MG63 (cell line): ENCODE measurements around the gene ANKRD33. TPM values are rescaled to one million over a fixed set of nuclear protein-coding genes. Genes with fewer than 3 reads are reported as not detected.
"Not testable (repeated sequence)": the region's sequence is repeated elsewhere in the genome, so short reads cannot be mapped to it uniquely, and the experiment has no call there.

ENCODE experiments used
- DNase-seq: peaks from one replicate; pipeline ENCODE4 v3.0.0-alpha.2; 2020
- H3K27me3 ChIP-seq: fragments of 250-450 bp; sonication (Bioruptor Pico); 2 replicates; pipeline ENCODE4 v1.5.1; 2020; ENCODE audit warnings: mild to moderate bottlenecking, moderate library complexity
- H3K36me3 ChIP-seq: fragments of 250-450 bp; sonication (Bioruptor Pico); 2 replicates; pipeline ENCODE4 v1.5.1; 2020; ENCODE audit warnings: mild to moderate bottlenecking, moderate library complexity
- H3K4me3 ChIP-seq: fragments of 250-450 bp; sonication (Bioruptor Pico); 2 replicates; pipeline ENCODE4 v1.5.1; 2020; ENCODE audit warnings: mild to moderate bottlenecking, moderate library complexity
- H3K9me3 ChIP-seq: fragments of 250-450 bp; sonication (Bioruptor Pico); 2 replicates; pipeline ENCODE4 v1.5.1; 2020; ENCODE audit warnings: mild to moderate bottlenecking, moderate library complexity
- total RNA-seq: library from RNA; depleted of rRNA; stranded (reverse); fragments of >200 nt; shearing (Covaris generic); gene quantifications from 2 replicates; pipeline ENCODE4 v1.2.3, GENCODE V29; 2014; ENCODE audit warnings: low replicate concordance

Gene ANKRD33
- total RNA-seq, 1 experiment from 2014 or later, result not detected

GRCh38 chr12:51869496-51869865 is 18.4 kb upstream of the ANKRD33 start:
- Histone ChIP-seq H3K27me3 (no peaks in the 10 kb centered on the region), H3K36me3 (no peaks in the 10 kb centered on the region), H3K9me3 (no peaks in the 10 kb centered on the region), H3K4me3 (no peak overlapping the region)
- DNase-seq, result no peak

GRCh38 chr12:51869931-51870330 is 18.0 kb upstream of the ANKRD33 start:
- Histone ChIP-seq H3K27me3 (no peaks in the 10 kb centered on the region), H3K9me3 (no peaks in the 10 kb centered on the region), H3K36me3 (no peaks in the 10 kb centered on the region), H3K4me3 (no peak overlapping the region)
- DNase-seq, result no peak

GRCh38 chr12:51870504-51870903 is 17.4 kb upstream of the ANKRD33 start:
- no peaks in the 10 kb centered on the region for H3K9me3 ChIP-seq
- DNase-seq, result no peak
- H3K36me3 ChIP-seq, result no peaks in the 10 kb centered on the region
- H3K4me3 ChIP-seq, result no peak overlapping the region
- no peaks in the 10 kb centered on the region for H3K27me3 ChIP-seq

GRCh38 chr12:51871126-51871525 is 16.8 kb upstream of the ANKRD33 start:
- Histone ChIP-seq H3K9me3 (no peaks in the 10 kb centered on the region), H3K4me3 (no peak overlapping the region), H3K27me3 (no peaks in the 10 kb centered on the region), H3K36me3 (no peaks in the 10 kb centered on the region)
- peak; percentile 38 for DNase-seq

- Histone ChIP-seq H3K9me3 (no peaks in the 10 kb centered on the region), H3K27me3 (no peaks in the 10 kb centered on the region), H3K36me3 (no peaks in the 10 kb centered on the region), H3K4me3 (no peak overlapping the region)
- DNase-seq, result no peak
Measured at GRCh38 chr12:51871918-51872688, 15.8 kb upstream of the ANKRD33 start.

- Histone ChIP-seq H3K27me3 (no peaks in the 10 kb centered on the region), H3K36me3 (no peaks in the 10 kb centered on the region), H3K9me3 (no peaks in the 10 kb centered on the region), H3K4me3 (no peak overlapping the region)
- no peak for DNase-seq
Measured at GRCh38 chr12:51872689-51872981, 15.3 kb upstream of the ANKRD33 start.

- H3K36me3 ChIP-seq, result no peaks in the 10 kb centered on the region
- no peak for DNase-seq
- no peak overlapping the region for H3K4me3 ChIP-seq
- no peaks in the 10 kb centered on the region for H3K9me3 ChIP-seq
- H3K27me3 ChIP-seq, result no peaks in the 10 kb centered on the region
Measured at GRCh38 chr12:51873251-51873994, 14.5 kb upstream of the ANKRD33 start.

GRCh38 chr12:51874000-51874399 is 13.9 kb upstream of the ANKRD33 start:
- Histone ChIP-seq H3K9me3 (no peaks in the 10 kb centered on the region), H3K4me3 (no peak overlapping the region), H3K27me3 (no peaks in the 10 kb centered on the region), H3K36me3 (no peaks in the 10 kb centered on the region)
- no peak for DNase-seq

GRCh38 chr12:51874486-51874885 is 13.4 kb upstream of the ANKRD33 start:
- H3K9me3 ChIP-seq, result no peaks in the 10 kb centered on the region

GRCh38 chr12:51879102-51879501 is 8.8 kb upstream of the ANKRD33 start:
- Histone ChIP-seq H3K4me3 (no peak overlapping the region), H3K27me3 (no peaks in the 10 kb centered on the region), H3K9me3 (no peaks in the 10 kb centered on the region), H3K36me3 (no peaks in the 10 kb centered on the region)
- DNase-seq, result no peak

More at GRCh38 chr12:51874486-51874885, 13.4 kb upstream of the ANKRD33 start:
- no peak for DNase-seq
- Histone ChIP-seq H3K4me3 (no peak overlapping the region), H3K36me3 (no peaks in the 10 kb centered on the region), H3K27me3 (no peaks in the 10 kb centered on the region)

- Histone ChIP-seq H3K27me3 (no peaks in the 10 kb centered on the region), H3K4me3 (no peak overlapping the region), H3K36me3 (no peaks in the 10 kb centered on the region), H3K9me3 (no peaks in the 10 kb centered on the region)
- no peak for DNase-seq
Measured at GRCh38 chr12:51883295-51883694, 4.6 kb upstream of the ANKRD33 start.

- Histone ChIP-seq H3K9me3 (no peaks in the 10 kb centered on the region), H3K36me3 (no peaks in the 10 kb centered on the region), H3K27me3 (no peaks in the 10 kb centered on the region), H3K4me3 (no peak overlapping the region)
- DNase-seq, result no peak
Measured at GRCh38 chr12:51883998-51884675, 3.8 kb upstream of the ANKRD33 start.

- no peak for DNase-seq
- Histone ChIP-seq H3K4me3 (no peak overlapping the region), H3K27me3 (no peaks in the 10 kb centered on the region), H3K9me3 (no peaks in the 10 kb centered on the region), H3K36me3 (no peaks in the 10 kb centered on the region)
Measured at GRCh38 chr12:51884676-51885229, 3.1 kb upstream of the ANKRD33 start.

GRCh38 chr12:51885294-51886020 is 2.4 kb upstream of the ANKRD33 start:
- H3K4me3 ChIP-seq, H3K9me3 ChIP-seq, H3K36me3 ChIP-seq, H3K27me3 ChIP-seq, DNase-seq: not testable (repeated sequence)

- no peak overlapping the region for H3K4me3 ChIP-seq
- peak; percentile 66 for DNase-seq
- H3K9me3 ChIP-seq, result no peaks in the 10 kb centered on the region
- H3K27me3 ChIP-seq, result no peaks in the 10 kb centered on the region
- no peaks in the 10 kb centered on the region for H3K36me3 ChIP-seq
Measured at GRCh38 chr12:51886021-51886710, 1.7 kb upstream of the ANKRD33 start.
